ENCODE measurements around the gene TMEM59L. TPM values are rescaled to one million over a fixed set of nuclear protein-coding genes. Genes with fewer than 3 reads are reported as not detected.

Gene TMEM59L
- total and polyA plus RNA-seq, 2 donors from 2014 or later, result 1.5 to 5.9 TPM

- H3K9ac ChIP-seq (ENCODE audit: low read length in 3 of 3), result no peak overlapping the region
- intact Hi-C loops (cut with DNase I), result no loop called here
- H3K27ac ChIP-seq (ENCODE audit: low read depth in 2 of 2, low read length in 2 of 2), result no peak overlapping the region
- no peak overlapping the region for H3K4me3 ChIP-seq (ENCODE audit: low read length in 3 of 3)
- H3K9me3 ChIP-seq (ENCODE audit: control insufficient read depth in 2 of 3, insufficient read depth in 1 of 3, low read length in 3 of 3), result no peaks in the 10 kb centered on the region
- H3K27me3 ChIP-seq (ENCODE audit: control insufficient read depth, insufficient read depth, low read length), result no peaks in the 10 kb centered on the region
- no peak for DNase-seq
- peaks cover 0 to 2% (median 0%) of the 10 kb centered on the region in 3 donors for H3K4me1 ChIP-seq (ENCODE audit: control insufficient read depth in 2 of 3, insufficient read depth in 2 of 3, low read depth in 1 of 3, low read length in 3 of 3)
- FAIRE-seq, result no peak
- H3K36me3 ChIP-seq (ENCODE audit: control insufficient read depth in 2 of 3, insufficient read depth in 3 of 3, low read length in 3 of 3), result no peaks in the 10 kb centered on the region
- no peak for TF ChIP-seq CTCF (IDR thresholded peaks at IDR 0.05; ENCODE audit: borderline replicate concordance, extremely low read depth, insufficient read depth)
Observed at GRCh38 chr19:18667531-18668251, 55.0 kb downstream of the TMEM59L start.

GRCh38 chr19:18668252-18668631 lies 55.6 kb downstream of the TMEM59L start:
- no peaks in the 10 kb centered on the region for H3K9me3 ChIP-seq (ENCODE audit: control insufficient read depth in 2 of 3, insufficient read depth in 1 of 3, low read length in 3 of 3)
- H3K36me3 ChIP-seq (ENCODE audit: control insufficient read depth in 2 of 3, insufficient read depth in 3 of 3, low read length in 3 of 3), result no peaks in the 10 kb centered on the region
- intact Hi-C loops (cut with DNase I), result no loop called here
- DNase-seq (no peak), FAIRE-seq (no peak)
- H3K27me3 ChIP-seq (ENCODE audit: control insufficient read depth, insufficient read depth, low read length), result no peaks in the 10 kb centered on the region
- no peak overlapping the region for H3K27ac ChIP-seq (ENCODE audit: low read depth in 2 of 2, low read length in 2 of 2)
- TF ChIP-seq CTCF (IDR thresholded peaks at IDR 0.05; ENCODE audit: borderline replicate concordance, extremely low read depth, insufficient read depth), result no peak
- no peaks in the 10 kb centered on the region for H3K4me1 ChIP-seq (ENCODE audit: control insufficient read depth in 2 of 3, insufficient read depth in 2 of 3, low read depth in 1 of 3, low read length in 3 of 3)
- H3K9ac ChIP-seq (ENCODE audit: low read length in 3 of 3), result no peak overlapping the region
- H3K4me3 ChIP-seq (ENCODE audit: low read length in 3 of 3), result no peak overlapping the region

GRCh38 chr19:18668744-18669523 lies 56.3 kb downstream of the TMEM59L start:
- H3K4me1 ChIP-seq (ENCODE audit: control insufficient read depth in 2 of 3, insufficient read depth in 2 of 3, low read depth in 1 of 3, low read length in 3 of 3), result no peaks in the 10 kb centered on the region
- no peaks in the 10 kb centered on the region for H3K36me3 ChIP-seq (ENCODE audit: control insufficient read depth in 2 of 3, insufficient read depth in 3 of 3, low read length in 3 of 3)
- FAIRE-seq (no peak), DNase-seq (no peak)
- no peaks in the 10 kb centered on the region for H3K9me3 ChIP-seq (ENCODE audit: control insufficient read depth in 2 of 3, insufficient read depth in 1 of 3, low read length in 3 of 3)
- H3K4me3 ChIP-seq (ENCODE audit: low read length in 3 of 3), result no peak overlapping the region
- no peak overlapping the region for H3K27ac ChIP-seq (ENCODE audit: low read depth in 2 of 2, low read length in 2 of 2)
- intact Hi-C loops (cut with DNase I), result no loop called here
- no peaks in the 10 kb centered on the region for H3K27me3 ChIP-seq (ENCODE audit: control insufficient read depth, insufficient read depth, low read length)
- TF ChIP-seq CTCF (IDR thresholded peaks at IDR 0.05; ENCODE audit: borderline replicate concordance, extremely low read depth, insufficient read depth), result no peak
- no peak overlapping the region for H3K9ac ChIP-seq (ENCODE audit: low read length in 3 of 3)

Data from kidney (tissue), 14 donors.